Osteocyte (in vitro differentiated cells): Measurements from ENCODE around the gene NCAM2. TPM values are rescaled to one million over a fixed set of nuclear protein-coding genes. Genes with fewer than 3 reads are reported as not detected.

ENCODE experiments used
- DNase-seq: peaks from one replicate; pipeline ENCODE4 v3.0.0; 2021; ENCODE audit warnings: mixed read lengths; ENCODE audit not compliant: unreplicated experiment; ENCODE audit errors: extremely low spot score
- H3K27ac Mint-ChIP-seq: one replicate; pipeline ENCODE4 v1.8.0; 2021; ENCODE audit warnings: mild to moderate bottlenecking, mixed read lengths; ENCODE audit not compliant: unreplicated experiment
- H3K27me3 Mint-ChIP-seq: one replicate; pipeline ENCODE4 v1.8.0; 2021; ENCODE audit warnings: mixed read lengths; ENCODE audit not compliant: unreplicated experiment
- H3K36me3 Mint-ChIP-seq: one replicate; pipeline ENCODE4 v1.8.0; 2021; ENCODE audit warnings: mixed read lengths; ENCODE audit not compliant: unreplicated experiment
- H3K4me1 Mint-ChIP-seq: one replicate; pipeline ENCODE4 v1.8.0; 2021; ENCODE audit warnings: mixed read lengths; ENCODE audit not compliant: unreplicated experiment
- H3K4me3 Mint-ChIP-seq: one replicate; pipeline ENCODE4 v1.8.0; 2021; ENCODE audit warnings: mild to moderate bottlenecking, moderate library complexity, mixed read lengths; ENCODE audit not compliant: unreplicated experiment
- H3K9me3 Mint-ChIP-seq: one replicate; pipeline ENCODE4 v1.8.0; 2021; ENCODE audit warnings: mixed read lengths; ENCODE audit not compliant: unreplicated experiment
- CTCF ChIP-seq: fragments of 200-600 bp; sonication (generic); IDR thresholded peaks from 2 replicates; pipeline ENCODE4 v1.5.0; 2021; ENCODE audit warnings: antibody characterized with exemption, mild to moderate bottlenecking, moderate library complexity
- total RNA-seq: library from RNA; stranded (reverse); gene quantifications from 2 replicates; pipeline ENCODE4 v1.2.1, GENCODE V29; 2021

The NCAM2 gene
- total RNA-seq, 1 donor from 2014 or later: 121 TPM

GRCh38 chr21:21205604-21206003 is 207.4 kb downstream of the NCAM2 start:
- peaks cover 18% of the 10 kb centered on the region for H3K4me1 Mint-ChIP-seq
- no peaks in the 10 kb centered on the region for H3K27me3 Mint-ChIP-seq
- no peak for DNase-seq
- no peak overlapping the region for H3K4me3 Mint-ChIP-seq
- no peaks in the 10 kb centered on the region for H3K36me3 Mint-ChIP-seq
- no peak overlapping the region for H3K27ac Mint-ChIP-seq
- H3K9me3 Mint-ChIP-seq: peaks cover 3% of the 10 kb centered on the region
- no peak for TF ChIP-seq CTCF

- DNase-seq: no peak
- Mint-ChIP-seq H3K9me3 (no peaks in the 10 kb centered on the region), H3K27me3 (no peaks in the 10 kb centered on the region), H3K4me1 (no peaks in the 10 kb centered on the region), H3K27ac (no peak overlapping the region), H3K36me3 (no peaks in the 10 kb centered on the region), H3K4me3 (no peak overlapping the region)
- no peak for TF ChIP-seq CTCF
Observed at GRCh38 chr21:21210552-21210951, 212.3 kb downstream of the NCAM2 start.

- no peaks in the 10 kb centered on the region for H3K27me3 Mint-ChIP-seq
- no peaks in the 10 kb centered on the region for H3K9me3 Mint-ChIP-seq
- no peak overlapping the region for H3K4me3 Mint-ChIP-seq
- no peak for TF ChIP-seq CTCF
- H3K4me1 Mint-ChIP-seq: peaks cover 7% of the 10 kb centered on the region
- no peak for DNase-seq
- H3K27ac Mint-ChIP-seq: no peak overlapping the region
- no peaks in the 10 kb centered on the region for H3K36me3 Mint-ChIP-seq
Observed at GRCh38 chr21:21213297-21213696, 215.1 kb downstream of the NCAM2 start.

DNA sequence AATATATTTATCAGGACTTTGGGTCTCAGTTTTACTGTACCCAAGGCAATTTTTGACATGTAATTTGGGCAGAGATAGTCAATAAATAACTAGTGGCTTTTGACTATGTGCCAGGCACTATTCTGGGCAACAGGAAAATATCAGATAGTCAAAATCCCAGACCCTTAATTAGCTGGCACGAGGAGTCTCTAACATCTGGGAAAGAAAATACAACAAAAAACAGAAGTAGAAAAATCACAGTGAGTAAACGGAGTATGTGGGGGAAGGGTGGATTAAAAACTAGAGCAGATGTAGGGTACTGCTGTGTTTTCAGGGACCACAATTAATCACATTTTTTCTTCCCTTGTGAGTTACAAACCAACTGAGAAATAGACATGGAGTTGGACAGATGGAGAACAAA is 217.8 kb downstream of the NCAM2 start:
- Mint-ChIP-seq H3K4me3 (no peak overlapping the region), H3K4me1 (peaks cover 7% of the 10 kb centered on the region), H3K36me3 (peaks cover under 1% of the 10 kb centered on the region), H3K27me3 (no peaks in the 10 kb centered on the region), H3K9me3 (peaks cover 2% of the 10 kb centered on the region), H3K27ac (no peak overlapping the region)
- TF ChIP-seq CTCF: no peak
- no peak for DNase-seq

GRCh38 chr21:21226472-21226871 is 228.3 kb downstream of the NCAM2 start:
- peaks cover 10% of the 10 kb centered on the region for H3K9me3 Mint-ChIP-seq
- DNase-seq: no peak
- no peak overlapping the region for H3K27ac Mint-ChIP-seq
- no peak overlapping the region for H3K4me3 Mint-ChIP-seq
- TF ChIP-seq CTCF: no peak
- H3K27me3 Mint-ChIP-seq: no peaks in the 10 kb centered on the region
- H3K4me1 Mint-ChIP-seq: no peaks in the 10 kb centered on the region
- peaks cover 12% of the 10 kb centered on the region for H3K36me3 Mint-ChIP-seq
